Heart left ventricle (tissue), 13 donors: ENCODE results near the gene SPEF1.

Source experiments
- POLR2A ChIP-seq, 2 donors: fragments of 450-650 bp; IDR thresholded peaks; one replicate each; pipeline ENCODE4 v1.6.1; 2017; ENCODE audit warnings: antibody characterized with exemption in 2 of 2, mild to moderate bottlenecking in 2 of 2, moderate library complexity in 2 of 2
- TF ChIP-seq, protein P1 (sequence below), 12 donors: fragments of 200-600 bp; sonication (generic) in 4 of 12; IDR thresholded peaks; one replicate each; pipeline versions ENCODE4 v1.5.0 to v1.8.0; 2018 to 2022; ENCODE audit warnings: antibody characterized with exemption in 12 of 12, mild to moderate bottlenecking in 5 of 12
- donor health status: ischemic (EF 13 %, LVEDD 7.1; RV severe dilation, severe dysfunction).
- donor health status: DM: no; HTN: yes; CAD: no.
- donor health status: DM: no; HTN: no; CAD: no.
- donor health status: ischemic (EF 25% LVEDD 6.9; RV normal size, moderate dysfunction).
- donor health status: ischemic (EF 25% LVEDD 5.7; RV mildly dilated, moderate dysfunction).
- donor health status: ischemic (EF 35%, LVEDD 5.7; RV mildly dilated, moderate dysfunction).
- donor health status: nonischemic (EF 11% LVEDD 7.7; RV severe dilation, severe dysfunction).
- donor health status: DM: yes; HTN: yes; CAD: no.
- donor health status: PGD.
- donor health status: ischemic (EF 29% LVEDD 5.4; RV normal size, mild dysfunction).
- donor health status: nonischemic (EF 23%, LVEDD 6.1; RV moderate dilation, normal function).

GRCh38 chr20:3819411-3820047 is 38.3 kb upstream of the SPEF1 start:
- TF ChIP-seq POLR2A (IDR thresholded peaks at IDR 0.05): no peak
- TF ChIP-seq, protein P1, sequence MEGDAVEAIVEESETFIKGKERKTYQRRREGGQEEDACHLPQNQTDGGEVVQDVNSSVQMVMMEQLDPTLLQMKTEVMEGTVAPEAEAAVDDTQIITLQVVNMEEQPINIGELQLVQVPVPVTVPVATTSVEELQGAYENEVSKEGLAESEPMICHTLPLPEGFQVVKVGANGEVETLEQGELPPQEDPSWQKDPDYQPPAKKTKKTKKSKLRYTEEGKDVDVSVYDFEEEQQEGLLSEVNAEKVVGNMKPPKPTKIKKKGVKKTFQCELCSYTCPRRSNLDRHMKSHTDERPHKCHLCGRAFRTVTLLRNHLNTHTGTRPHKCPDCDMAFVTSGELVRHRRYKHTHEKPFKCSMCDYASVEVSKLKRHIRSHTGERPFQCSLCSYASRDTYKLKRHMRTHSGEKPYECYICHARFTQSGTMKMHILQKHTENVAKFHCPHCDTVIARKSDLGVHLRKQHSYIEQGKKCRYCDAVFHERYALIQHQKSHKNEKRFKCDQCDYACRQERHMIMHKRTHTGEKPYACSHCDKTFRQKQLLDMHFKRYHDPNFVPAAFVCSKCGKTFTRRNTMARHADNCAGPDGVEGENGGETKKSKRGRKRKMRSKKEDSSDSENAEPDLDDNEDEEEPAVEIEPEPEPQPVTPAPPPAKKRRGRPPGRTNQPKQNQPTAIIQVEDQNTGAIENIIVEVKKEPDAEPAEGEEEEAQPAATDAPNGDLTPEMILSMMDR (IDR thresholded peaks at IDR 0.05): no peak
